ENCODE data around the gene DOK7. TPM values are rescaled to one million over a fixed set of nuclear protein-coding genes. Genes with fewer than 3 reads are reported as not detected.

DOK7 gene
- total and polyA plus RNA-seq, 2 experiments from 2014 or later, result 0.23 to 1.8 TPM

GRCh38 chr4:3478446-3479357 is 15.6 kb downstream of the DOK7 start:
- TF ChIP-seq EZH2phosphoT487 (IDR thresholded peaks at IDR 0.05; ENCODE audit: low read depth, severe bottlenecking, unreplicated experiment) (no peak), EZH2 (IDR thresholded peaks at IDR 0.05; ENCODE audit: borderline replicate concordance) (no peak)
- TF ChIP-seq, protein P1, sequence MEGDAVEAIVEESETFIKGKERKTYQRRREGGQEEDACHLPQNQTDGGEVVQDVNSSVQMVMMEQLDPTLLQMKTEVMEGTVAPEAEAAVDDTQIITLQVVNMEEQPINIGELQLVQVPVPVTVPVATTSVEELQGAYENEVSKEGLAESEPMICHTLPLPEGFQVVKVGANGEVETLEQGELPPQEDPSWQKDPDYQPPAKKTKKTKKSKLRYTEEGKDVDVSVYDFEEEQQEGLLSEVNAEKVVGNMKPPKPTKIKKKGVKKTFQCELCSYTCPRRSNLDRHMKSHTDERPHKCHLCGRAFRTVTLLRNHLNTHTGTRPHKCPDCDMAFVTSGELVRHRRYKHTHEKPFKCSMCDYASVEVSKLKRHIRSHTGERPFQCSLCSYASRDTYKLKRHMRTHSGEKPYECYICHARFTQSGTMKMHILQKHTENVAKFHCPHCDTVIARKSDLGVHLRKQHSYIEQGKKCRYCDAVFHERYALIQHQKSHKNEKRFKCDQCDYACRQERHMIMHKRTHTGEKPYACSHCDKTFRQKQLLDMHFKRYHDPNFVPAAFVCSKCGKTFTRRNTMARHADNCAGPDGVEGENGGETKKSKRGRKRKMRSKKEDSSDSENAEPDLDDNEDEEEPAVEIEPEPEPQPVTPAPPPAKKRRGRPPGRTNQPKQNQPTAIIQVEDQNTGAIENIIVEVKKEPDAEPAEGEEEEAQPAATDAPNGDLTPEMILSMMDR (IDR thresholded peaks at IDR 0.05; ENCODE audit: poor library complexity), result no peak
- Histone ChIP-seq H3K36me3 (replicated peaks; ENCODE audit: insufficient read depth, low read depth) (no peaks in the 10 kb centered on the region), H3K27me3 (peaks cover 5% of the 10 kb centered on the region), H3K4me1 (ENCODE audit: insufficient read depth) (peaks cover 2% of the 10 kb centered on the region), H3K79me2 (no peaks in the 10 kb centered on the region), H3K27ac (no peak overlapping the region), H2AFZ (no peak overlapping the region), H3K9me2 (replicated peaks; ENCODE audit: insufficient read depth) (no peaks in the 10 kb centered on the region), H3K9me3 (ENCODE audit: low read depth) (no peaks in the 10 kb centered on the region), H4K20me1 (ENCODE audit: insufficient read depth, poor library complexity, severe bottlenecking) (no peaks in the 10 kb centered on the region), H3K4me3 (no peak overlapping the region), H3K4me2 (no peak overlapping the region)
- 87% methylated on average over 35 of the region's 35 CpGs for WGBS (ENCODE audit: low lambda C conversion rate, missing lambda C conversion rate)
- no peak for DNase-seq (ENCODE audit: low spot score)

DNA sequence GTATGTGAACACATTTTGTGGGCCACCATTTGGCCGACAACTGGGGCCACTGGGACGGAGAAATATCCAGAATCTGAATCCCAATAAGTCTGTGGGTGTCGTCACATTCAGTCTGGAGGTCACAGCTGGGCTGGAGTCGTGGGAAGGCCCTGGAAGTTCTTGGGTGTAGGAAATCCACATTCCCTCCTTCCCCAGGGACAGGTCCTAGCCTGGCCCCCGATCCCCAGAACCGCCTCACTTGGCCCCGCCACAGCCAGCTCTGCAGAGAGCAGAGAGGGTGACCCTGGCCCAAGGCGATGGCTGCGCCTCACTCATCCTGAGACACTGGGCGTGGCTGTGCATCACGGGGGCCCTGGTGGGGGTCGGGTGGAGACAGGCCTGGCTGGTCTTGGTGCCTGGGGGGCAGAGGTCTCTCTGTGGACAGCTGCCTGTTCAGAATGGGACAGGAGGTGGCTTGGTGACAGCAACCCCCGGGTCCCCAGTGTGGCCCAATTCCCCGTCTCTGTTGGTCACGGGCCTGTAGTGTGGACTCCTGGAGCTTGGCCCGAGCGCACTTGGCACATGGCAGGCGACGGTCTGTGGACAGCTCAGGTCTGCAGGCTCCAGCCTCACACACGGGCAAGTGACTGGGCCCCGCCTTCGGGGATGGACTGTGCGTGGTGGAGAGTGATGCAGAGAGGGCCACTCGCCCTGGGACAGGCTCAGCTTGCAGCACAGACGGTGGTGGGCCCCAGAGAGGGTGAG is 16.4 kb downstream of the DOK7 start:
- Histone ChIP-seq H3K9me2 (replicated peaks; ENCODE audit: insufficient read depth) (no peaks in the 10 kb centered on the region), H3K27me3 (peaks cover 9% of the 10 kb centered on the region), H3K4me3 (no peak overlapping the region), H3K4me1 (ENCODE audit: insufficient read depth) (peaks cover 8% of the 10 kb centered on the region), H4K20me1 (ENCODE audit: insufficient read depth, poor library complexity, severe bottlenecking) (no peaks in the 10 kb centered on the region), H3K36me3 (replicated peaks; ENCODE audit: insufficient read depth, low read depth) (no peaks in the 10 kb centered on the region), H3K79me2 (no peaks in the 10 kb centered on the region), H3K9me3 (ENCODE audit: low read depth) (no peaks in the 10 kb centered on the region), H3K4me2 (no peak overlapping the region), H3K27ac (no peak overlapping the region), H2AFZ (no peak overlapping the region)
- no peak for TF ChIP-seq EZH2 (IDR thresholded peaks at IDR 0.05; ENCODE audit: borderline replicate concordance)
- no peak for TF ChIP-seq EZH2phosphoT487 (IDR thresholded peaks at IDR 0.05; ENCODE audit: low read depth, severe bottlenecking, unreplicated experiment)
- TF ChIP-seq, protein P1 (IDR thresholded peaks at IDR 0.05; ENCODE audit: poor library complexity), result no peak
- no peak for DNase-seq (ENCODE audit: low spot score)
- 86% methylated on average over 25 of the region's 25 CpGs for WGBS (ENCODE audit: low lambda C conversion rate, missing lambda C conversion rate)

- no peak overlapping the region for H3K4me2 ChIP-seq
- H3K4me1 ChIP-seq (ENCODE audit: insufficient read depth), result peaks cover 13% of the 10 kb centered on the region
- peaks cover 6% of the 10 kb centered on the region for H3K27me3 ChIP-seq
Measured at GRCh38 chr4:3480528-3481112, 17.5 kb downstream of the DOK7 start.

More at GRCh38 chr4:3480528-3481112, 17.5 kb downstream of the DOK7 start:
- Histone ChIP-seq H4K20me1 (ENCODE audit: insufficient read depth, poor library complexity, severe bottlenecking) (no peaks in the 10 kb centered on the region), H2AFZ (no peak overlapping the region), H3K9me3 (ENCODE audit: low read depth) (no peaks in the 10 kb centered on the region), H3K9me2 (replicated peaks; ENCODE audit: insufficient read depth) (no peaks in the 10 kb centered on the region), H3K4me3 (no peak overlapping the region), H3K36me3 (replicated peaks; ENCODE audit: insufficient read depth, low read depth) (no peaks in the 10 kb centered on the region), H3K27ac (no peak overlapping the region), H3K79me2 (no peaks in the 10 kb centered on the region)
- 12% methylated on average over 17 of the region's 17 CpGs for WGBS (ENCODE audit: low lambda C conversion rate, missing lambda C conversion rate)
- TF ChIP-seq, protein P1 (IDR thresholded peaks at IDR 0.05; ENCODE audit: poor library complexity), result peak; percentile 100
- TF ChIP-seq EZH2 (IDR thresholded peaks at IDR 0.05; ENCODE audit: borderline replicate concordance) (no peak), EZH2phosphoT487 (IDR thresholded peaks at IDR 0.05; ENCODE audit: low read depth, severe bottlenecking, unreplicated experiment) (no peak)
- DNase-seq (ENCODE audit: low spot score), result peak; percentile 83

Data from hepatocyte (in vitro differentiated cells).